GM18867 (cell line): Measurements from ENCODE around the gene SEPSECS.

Experiments used
- ATAC-seq: cut with Tn5 transposase; IDR thresholded peaks from one replicate; pipeline ENCODE4 v1.9.1; 2021; ENCODE audit warnings: mild to moderate bottlenecking, moderate library complexity; ENCODE audit not compliant: unreplicated experiment

SEPSECS gene

DNA sequence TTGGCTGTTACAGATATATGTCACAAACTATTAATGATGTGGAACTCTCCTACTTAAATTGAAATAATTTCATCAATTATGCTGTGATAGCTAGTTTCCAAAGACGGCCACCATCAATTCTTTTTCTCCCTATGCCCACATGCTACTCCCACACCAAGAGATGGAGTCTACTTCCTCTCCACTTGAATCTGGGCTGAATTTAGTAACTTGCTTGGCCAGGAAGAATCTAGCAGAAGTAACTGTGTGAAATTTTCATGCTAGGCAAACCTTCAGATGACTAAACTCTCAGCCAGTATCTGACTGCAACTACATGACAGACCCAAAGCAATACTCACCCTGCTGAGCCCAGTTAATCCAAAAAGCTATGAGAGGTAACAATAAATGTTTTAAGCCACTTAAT, 3.2 kb downstream of the SEPSECS start:
- ATAC-seq: no peak

DNA sequence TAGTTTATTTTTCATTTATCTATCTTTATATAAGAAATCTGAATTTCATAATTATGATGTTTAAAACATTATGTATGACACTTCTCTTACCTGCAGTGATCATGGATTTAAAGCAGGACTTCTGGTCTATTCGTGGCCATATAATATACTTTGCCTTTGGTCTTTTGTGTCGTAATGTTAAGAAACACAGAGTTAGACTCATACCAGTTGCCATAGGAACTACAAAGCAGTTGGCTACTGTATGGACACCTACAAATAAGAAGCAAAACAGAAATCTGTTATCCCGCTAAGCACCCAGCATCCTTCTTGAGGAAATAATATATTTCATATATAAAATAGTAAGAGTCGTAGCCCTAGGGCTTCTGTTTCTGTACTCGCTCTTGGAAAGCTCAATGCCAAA, 4.3 kb downstream of the SEPSECS start:
- no peak for ATAC-seq

DNA sequence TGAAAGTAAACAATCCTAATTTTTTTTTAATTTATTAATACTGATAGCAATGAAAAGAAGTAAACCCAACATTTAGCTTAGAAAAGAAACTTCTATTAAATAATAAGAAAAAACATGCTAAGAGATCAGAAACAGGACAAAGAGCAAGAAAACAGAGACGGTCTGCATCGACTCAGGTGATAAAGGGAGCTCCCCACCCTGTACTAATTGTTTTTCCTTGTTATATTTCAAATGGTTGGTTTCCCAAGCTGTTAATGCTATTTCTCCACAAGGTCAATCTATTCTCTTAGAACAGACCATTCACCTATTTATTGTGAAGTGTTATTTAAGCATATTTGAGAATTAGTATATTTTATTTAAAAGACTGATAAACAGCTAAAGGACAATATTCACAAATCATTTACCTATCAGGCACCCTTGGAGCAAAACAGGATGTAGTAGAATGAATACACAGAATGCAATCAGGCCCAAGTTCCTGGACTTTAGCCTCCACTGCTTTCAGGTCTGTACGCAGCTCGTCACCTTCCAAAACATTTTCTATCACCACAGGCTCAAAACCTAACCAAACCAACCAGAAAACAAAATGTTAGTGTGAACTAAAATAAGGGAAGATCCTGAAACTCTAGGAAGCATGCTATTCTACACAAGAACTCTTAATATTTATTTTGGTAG, 5.5 kb downstream of the SEPSECS start:
- ATAC-seq: no peak

DNA sequence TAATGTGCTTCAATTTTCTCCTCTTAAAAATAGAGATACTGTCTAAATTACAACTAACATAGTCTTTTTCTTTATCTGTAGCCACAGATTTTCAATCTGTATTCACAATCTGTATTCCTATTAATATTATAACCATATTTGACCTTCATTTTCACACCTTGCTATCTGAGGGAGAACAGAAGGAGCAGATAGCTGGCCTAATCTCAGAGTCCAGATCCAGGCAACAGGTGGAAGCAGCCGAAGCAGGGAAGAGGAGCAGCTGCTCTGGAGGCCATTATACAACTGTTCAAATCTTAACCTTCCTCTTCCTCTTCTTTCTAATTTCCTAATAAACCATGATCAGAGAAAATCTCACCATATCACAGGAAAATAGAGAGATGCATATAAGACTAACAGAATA, 14.2 kb downstream of the SEPSECS start:
- no peak for ATAC-seq

DNA sequence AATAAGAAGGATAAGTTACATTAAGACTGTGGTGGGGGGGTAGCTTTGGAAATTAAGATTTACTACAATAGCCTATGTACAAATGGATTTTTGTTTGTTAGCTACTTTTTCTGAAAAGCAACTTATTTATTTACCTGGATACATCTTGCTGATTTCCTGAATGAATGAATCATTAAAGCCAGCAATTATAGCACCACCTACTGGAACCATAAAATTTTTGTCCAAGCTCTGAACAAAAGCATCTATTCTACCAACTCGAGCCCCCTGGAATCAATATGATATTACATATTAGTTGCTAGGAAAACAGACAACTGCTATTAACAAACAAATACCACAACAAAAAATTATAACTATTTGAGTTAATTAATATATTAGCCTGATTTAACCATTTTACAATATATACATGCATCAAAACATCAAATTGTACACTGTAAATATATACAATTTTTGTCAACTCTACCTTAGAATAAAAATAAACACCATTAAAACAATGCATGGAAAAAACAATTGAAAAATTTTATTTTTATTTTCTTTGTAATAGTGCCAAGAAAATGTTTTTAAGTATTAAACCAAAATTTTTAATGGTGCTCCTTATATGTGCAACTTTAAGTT, 15.3 kb downstream of the SEPSECS start:
- ATAC-seq: no peak

DNA sequence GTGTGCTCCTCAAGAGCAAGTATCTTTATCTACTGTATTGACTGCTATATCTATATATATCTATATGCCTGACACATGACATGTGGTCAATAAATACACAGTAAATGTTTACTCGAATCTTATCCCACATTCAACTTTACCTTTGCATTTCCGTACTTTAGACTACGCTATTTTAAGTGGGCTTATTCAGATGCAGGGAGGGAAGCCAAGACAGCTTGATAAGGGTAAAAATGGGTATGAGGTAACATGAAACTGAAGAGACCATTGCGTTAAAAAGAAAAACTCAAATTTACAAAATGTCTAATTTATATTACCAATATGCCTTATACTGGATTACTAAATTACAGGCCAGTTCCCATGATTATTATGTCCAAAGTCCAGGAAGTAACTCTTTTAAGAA, 17.8 kb downstream of the SEPSECS start:
- no peak for ATAC-seq

DNA sequence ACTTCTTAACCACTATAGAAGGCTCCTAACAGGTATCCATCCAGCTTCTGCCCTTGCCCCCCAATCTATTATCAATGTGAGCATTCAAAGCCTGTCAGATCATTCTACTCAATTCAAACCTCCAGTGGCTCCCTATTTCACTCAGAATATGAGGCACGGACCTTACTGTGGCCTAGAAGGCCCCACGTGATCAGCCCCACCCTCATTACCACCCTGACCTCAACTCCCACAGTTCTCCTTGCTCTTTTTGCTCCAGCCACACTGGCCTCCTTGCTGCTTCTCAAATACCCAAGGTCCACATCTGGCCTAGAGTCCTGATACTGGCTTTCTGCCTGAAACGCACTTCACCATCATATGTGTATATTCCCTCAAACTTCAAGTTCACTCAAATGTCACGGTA, 18.7 kb downstream of the SEPSECS start:
- ATAC-seq: no peak

DNA sequence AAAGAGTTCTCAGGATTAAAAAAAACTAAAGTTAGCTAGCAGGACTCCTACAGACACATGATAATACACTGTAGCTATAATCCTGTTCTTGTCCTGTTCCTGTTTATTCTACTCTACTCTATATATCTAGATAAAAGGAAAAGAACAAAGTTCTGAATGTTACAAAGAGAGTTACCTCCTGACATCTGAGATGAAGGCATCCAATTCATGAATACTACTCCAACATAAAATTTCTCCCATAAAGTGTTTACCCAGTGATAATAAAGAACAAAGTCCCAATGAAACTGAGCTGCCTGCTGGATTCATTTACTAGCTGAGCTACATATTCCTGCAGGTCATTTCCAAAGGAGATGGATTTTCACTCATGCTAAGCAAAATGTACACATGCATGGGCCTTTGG, 27.1 kb downstream of the SEPSECS start:
- ATAC-seq: no peak

DNA sequence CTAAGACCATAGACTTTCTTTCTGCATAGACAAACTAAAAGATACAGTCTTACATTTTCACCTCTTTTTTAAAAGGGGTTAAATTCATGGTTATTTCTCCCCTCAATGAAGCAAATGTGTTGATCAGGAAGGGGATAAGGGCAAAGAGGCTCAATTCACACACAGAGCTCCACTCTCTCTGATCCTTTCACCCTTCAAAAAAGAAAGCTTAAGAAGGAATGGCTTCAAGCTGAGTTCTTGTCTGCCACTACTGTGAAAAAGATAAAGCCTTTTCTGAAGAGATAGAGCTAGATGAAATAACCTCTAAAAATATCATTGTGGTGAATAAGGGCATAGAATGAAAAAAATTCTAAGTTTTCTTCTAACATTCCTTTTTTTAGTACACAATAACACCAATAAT, 28.3 kb downstream of the SEPSECS start:
- no peak for ATAC-seq

DNA sequence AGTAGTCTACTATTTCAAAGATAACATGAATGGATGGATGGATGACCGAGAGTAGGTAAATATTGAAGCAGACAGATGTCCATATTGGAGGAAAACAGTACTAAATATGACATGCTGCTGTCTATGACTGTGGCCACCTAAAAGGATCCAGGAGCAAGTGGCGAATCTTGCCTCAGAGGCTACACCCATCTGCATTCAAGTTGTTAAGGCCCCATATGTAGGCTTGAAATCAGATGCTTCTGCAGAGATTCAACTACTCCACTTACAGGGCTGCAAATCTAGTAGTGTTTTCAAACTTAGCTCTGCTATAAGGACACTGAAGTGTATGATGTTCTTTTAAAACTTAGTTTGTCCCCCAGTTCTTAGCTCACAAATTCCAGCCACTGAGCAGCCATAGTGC, 28.9 kb downstream of the SEPSECS start:
- no peak for ATAC-seq

DNA sequence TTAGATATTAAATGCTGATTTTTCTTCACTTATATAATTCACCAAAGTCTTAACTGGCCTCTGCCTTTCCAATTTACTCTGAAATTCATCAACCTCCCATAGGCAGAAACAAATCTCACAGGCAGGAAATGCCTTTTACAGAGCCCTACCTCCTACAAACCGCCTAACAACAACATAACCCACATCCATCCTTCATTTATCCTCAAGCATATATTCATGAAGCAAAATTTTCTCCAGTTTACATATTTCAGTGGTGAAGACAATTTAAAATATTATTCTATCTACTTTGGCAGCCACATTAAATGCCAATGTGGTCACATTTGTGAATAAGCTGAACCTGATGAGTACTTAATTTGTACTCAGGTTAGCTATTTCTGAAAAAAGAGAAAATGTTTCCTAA, 30.3 kb downstream of the SEPSECS start:
- no peak for ATAC-seq

DNA sequence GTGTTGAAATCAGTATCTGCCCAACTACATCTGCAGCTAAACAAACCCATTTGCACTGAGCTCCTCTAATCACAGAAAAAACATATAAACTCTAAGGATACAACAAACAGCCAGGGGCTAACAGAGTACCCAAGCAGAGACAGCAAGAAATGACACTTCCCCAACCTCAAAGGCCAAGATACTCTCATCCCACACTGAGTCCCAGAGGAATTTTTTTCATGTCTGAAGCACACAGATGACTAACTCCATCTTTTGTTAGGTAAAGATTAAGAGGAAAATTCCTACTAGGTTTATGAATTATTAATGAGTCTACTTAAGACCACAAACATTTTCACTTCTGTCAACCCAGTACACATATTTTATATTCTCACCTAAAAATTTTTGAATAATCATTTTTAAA, 31.6 kb downstream of the SEPSECS start:
- no peak for ATAC-seq

DNA sequence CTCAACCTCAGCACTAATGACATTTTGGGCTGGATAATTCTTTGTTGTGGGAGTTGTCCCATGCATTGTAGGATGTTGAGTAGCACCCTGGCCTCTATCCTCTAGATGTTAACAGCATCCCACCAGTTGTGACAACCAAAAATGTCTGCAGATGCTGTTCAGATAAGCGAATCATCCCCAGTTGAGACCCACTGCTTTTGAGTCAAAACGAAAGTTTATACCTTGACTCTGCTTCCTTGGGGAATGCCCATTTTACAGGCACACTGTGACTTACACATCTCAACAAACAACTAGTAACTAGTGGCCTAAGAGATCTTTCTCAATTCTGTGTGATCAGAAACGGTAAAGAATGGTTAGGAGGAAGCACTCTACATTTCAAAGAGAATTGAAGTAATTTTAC, 37.0 kb downstream of the SEPSECS start:
- peak; percentile 95 for ATAC-seq

DNA sequence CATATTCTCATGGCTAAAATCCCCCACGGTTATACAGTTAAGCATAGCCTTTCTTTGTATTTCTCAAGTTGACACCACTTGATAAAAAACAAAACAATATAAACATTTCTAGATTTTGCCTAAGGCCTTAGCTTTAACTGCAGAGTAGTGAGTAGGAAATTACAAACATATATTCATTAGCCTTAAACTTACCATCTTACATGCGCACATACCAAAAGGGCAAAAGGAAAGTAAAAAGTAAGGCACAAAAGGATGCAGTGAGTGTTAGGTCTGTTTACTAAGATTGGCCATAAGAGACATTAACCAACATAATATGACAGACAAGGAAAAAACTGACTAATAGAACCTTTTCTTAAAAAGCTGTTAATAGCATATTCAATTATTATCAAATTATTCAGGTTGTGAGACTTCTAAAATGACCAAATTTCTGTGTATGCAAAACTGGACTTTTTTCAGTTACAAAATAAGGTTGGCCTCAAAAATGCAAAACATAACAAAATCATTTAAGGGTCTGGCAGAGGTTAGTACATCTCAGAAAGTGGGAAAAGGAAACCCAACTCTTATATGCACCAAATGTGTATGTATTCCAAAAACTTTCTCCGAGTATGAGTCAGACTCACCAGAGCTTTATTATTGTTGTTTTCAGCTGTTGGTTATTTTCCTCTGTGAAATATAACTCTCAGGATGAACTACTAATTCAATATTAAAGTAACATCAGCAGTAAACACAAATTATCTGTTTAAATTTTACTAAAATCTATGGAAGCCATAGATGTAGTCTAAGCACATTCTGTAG, 39.9 kb downstream of the SEPSECS start:
- ATAC-seq: no peak

DNA sequence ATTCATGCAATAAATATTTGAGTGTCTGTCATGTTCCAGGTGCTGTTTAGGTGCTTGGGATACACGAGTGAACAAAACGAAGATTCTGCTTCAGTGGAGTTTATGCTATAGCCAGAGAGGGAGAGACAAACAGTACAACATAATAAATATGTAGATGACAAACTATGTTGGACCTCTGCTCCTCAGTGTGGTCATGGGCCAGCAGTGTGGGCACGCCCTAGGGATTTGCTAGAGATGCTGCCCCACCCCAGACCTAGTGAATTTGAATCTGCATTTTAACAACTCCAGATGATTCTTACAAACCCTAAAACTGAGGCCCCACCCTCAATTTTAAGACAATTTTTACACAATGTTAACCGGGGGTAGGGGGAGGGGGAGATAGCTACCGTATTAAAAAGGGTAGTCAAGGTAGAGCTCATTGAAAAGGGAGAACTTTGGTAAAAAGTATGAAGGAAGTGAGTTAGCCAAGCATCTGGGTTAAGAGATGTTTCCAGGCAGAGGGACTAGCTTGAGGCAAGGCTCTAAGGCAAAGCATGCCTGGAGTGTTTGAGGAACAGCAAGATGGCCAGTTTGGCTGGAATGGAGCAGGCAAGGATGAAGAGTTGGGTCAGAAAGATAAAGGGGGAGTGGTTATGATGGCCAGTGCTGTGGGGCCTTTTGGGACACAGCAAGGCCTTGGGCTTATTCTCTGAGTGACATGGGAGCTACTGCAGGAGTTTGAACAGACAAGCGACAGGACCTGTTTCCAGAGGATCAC, 42.4 kb downstream of the SEPSECS start:
- ATAC-seq: no peak

DNA sequence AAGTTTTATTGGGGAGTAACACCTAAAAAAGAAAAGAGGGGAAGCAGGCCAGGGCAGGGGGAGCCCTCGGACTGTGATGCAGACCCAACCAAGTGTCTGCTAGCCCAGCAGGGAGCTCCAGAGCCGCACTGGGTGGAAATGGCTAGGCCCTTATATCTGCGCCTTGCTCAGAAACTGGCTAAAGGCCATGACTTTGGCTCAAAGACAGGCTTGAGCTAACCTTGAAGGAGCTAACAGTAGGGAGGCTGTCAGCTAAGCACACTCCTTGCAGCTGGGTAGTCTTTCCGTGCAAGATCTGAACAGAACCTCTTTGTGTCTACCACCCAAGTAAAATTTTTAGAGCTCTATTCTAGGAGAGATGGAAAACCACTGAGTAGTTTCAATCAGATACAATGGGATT, 43.0 kb downstream of the SEPSECS start:
- ATAC-seq: no peak

DNA sequence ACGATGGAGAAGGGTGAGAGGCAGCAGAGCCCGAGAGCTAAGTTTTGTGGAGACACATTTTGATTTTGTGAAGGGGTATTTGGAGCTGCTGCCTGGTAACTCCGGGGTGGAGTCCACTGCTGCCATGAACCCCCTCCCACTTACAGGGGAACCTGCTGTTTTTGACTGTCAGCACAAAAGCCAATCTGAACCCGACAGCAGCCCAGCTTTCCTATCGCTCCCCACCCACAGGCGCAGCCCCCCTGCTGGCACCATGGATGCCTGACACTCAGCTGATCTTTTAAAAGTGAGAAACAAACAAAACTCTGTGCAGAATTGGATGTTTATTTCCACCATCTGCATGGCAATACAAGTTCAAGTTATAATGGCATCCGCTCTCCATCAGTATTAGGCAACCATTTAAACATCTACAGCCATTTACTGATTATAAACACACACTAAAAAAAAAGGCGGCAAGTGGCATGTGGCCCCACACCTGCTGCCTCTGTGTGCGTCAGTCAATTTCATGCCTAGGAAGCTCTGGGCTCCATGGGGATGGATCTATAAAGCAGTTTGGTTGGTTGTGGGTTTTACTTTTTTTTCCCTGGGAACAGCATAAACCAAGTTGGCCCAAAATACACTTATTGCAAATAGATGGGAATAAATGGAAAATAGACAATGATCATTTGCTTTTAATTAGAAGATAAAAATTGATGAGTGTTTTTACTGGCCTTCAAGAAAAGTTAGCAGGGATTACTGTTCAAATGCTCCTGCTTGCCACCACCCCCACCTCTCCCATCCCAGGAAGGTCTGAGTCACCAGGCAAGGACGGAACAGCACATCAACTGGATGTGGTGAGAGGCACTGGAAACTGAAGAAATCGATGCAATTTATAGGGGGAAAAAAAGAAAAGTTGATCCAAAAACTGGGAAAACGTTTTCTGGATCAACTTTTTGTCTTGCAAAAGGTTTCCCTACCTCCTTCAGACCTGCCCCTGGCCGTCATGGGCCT, 46.0 kb downstream of the SEPSECS start:
- no peak for ATAC-seq

DNA sequence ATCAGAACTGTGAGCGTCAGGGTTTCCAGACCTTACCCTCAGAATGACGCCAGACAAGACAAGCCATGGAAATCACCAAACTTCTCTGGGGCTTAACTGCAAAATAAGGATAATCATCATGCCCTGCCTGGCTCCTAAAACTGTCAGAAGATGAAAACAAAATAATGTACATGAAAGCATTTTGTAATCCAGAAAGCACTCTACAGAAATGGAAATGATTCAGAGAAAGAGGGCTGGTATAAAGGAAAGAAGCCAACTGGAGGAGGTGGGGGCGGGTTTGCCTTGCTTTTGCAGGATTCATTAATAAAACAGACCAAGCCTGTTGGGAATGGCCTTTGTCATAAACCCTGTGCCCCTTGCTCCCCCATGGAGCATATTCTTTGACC, 47.3 kb downstream of the SEPSECS start:
- no peak for ATAC-seq

DNA sequence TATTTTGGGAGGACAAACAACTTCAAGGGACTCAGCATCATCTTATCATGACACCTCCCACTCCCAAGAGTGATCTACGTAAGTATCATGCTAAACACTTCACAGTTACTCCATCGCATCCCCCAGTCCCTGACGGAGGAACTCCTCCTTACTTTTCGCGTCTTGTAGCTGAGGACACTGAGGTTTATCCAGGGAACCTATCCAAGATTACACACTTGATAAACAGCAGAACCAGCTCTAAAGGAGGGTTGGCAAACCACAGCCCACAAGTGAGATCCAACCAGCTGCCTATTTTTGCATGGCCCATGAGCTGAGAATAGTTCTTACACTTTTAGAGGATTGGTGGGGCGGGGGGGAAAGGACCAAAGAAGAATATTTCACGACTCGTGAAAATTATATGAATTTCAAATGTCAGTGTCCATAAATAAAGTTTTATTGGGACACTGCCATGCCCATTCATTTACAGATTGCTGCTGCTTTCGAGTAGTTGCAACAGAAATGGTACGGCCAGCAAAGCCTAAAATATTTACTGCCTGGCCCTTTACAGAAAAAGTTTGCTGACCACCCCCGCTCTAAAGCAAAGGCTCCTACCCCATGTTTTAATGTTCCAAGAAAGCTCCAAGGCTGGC, 47.8 kb downstream of the SEPSECS start:
- no peak for ATAC-seq

DNA sequence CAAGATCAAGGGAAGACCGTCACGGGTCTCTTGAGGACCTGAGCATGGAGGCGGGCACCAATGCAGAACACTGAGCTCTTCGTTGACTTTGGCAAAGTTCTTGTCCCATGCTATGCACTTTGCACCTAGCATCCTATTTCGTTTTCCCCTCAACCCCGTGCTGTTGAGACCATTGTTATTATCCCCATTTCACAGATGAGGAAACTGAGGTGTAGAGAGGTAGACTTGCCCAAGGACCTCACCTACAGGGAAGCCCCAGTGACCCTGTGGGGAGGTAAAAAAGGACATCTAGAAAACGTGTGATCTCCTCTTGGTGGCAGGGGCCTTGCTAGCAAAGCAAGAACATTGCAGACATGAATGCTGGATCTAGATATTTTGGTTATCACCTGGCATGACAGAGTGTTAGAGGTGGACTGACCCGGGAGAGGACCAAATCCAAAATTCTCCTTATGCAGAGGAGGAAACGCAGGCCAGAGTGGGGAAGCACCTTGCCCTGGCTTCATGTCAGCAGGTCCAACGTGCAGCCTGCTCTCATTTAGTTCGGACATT, 48.5 kb downstream of the SEPSECS start:
- no peak for ATAC-seq
